OCI-LY7 (cell line): ENCODE results near the gene S100A7. TPM values are rescaled to one million over a fixed set of nuclear protein-coding genes. Genes with fewer than 3 reads are reported as not detected.
"Not testable (repeated sequence)": the region's sequence is repeated elsewhere in the genome, so short reads cannot be mapped to it uniquely, and the experiment has no call there.

Experiments used
- BruUV-seq: library from RNA; stranded (reverse); fragments of 400-500 nt; replicated peaks from 2 replicates; lab custom pipeline; 2021; lab: Mats Ljungman, UMichigan
- CTCF ChIA-PET: fragments of 300-600 bp; sonication (Branson Sonifier 250); formaldehyde crosslinking; loops from one replicate; lab custom pipeline; 2022; ENCODE audit warnings: antibody characterized with exemption; ENCODE audit not compliant: unreplicated experiment; lab: Charles Lee
- POLR2A ChIA-PET: fragments of 300-600 bp; sonication (Branson Sonifier 250); formaldehyde crosslinking; loops from one replicate; lab custom pipeline; 2022; ENCODE audit warnings: antibody characterized with exemption; lab: Charles Lee
- DNase-seq: peaks from one replicate; pipeline ENCODE4 v3.0.0-alpha.2; 2015; ENCODE audit warnings: low spot score
- H2AFZ ChIP-seq: fragments of 200-600 bp; sonication (generic), shearing (Covaris generic); 2 replicates; pipeline ENCODE4 v1.6.1; 2014; ENCODE audit warnings: mild to moderate bottlenecking, antibody characterized with exemption, low read length, moderate library complexity
- H3K27ac ChIP-seq: fragments of 200-600 bp; sonication (generic); 2 replicates; pipeline ENCODE4 v1.5.1; 2014; ENCODE audit warnings: mixed run types, low read depth, mild to moderate bottlenecking, moderate library complexity, low read length, inconsistent platforms; ENCODE audit not compliant: poor library complexity, severe bottlenecking
- H3K36me3 ChIP-seq: fragments of 200-600 bp; sonication (generic); 2 replicates; pipeline ENCODE4 v1.6.1; 2014; ENCODE audit warnings: mild to moderate bottlenecking, antibody characterized with exemption, low read length, moderate library complexity, mixed read lengths; ENCODE audit not compliant: insufficient read depth
- H3K4me1 ChIP-seq: fragments of 200-600 bp; sonication (generic); 2 replicates; pipeline ENCODE4 v1.5.1; 2014; ENCODE audit warnings: mild to moderate bottlenecking, low read length; ENCODE audit not compliant: insufficient read depth, poor library complexity, severe bottlenecking
- H3K4me2 ChIP-seq: fragments of 200-600 bp; sonication (generic); 2 replicates; pipeline ENCODE4 v1.6.1; 2014; ENCODE audit warnings: mild to moderate bottlenecking, low read length
- H3K4me3 ChIP-seq: fragments of 200-600 bp; sonication (generic); 2 replicates; pipeline ENCODE4 v1.5.1; 2014; ENCODE audit warnings: mild to moderate bottlenecking, low read depth, low read length; ENCODE audit not compliant: poor library complexity, severe bottlenecking
- H3K79me2 ChIP-seq: fragments of 200-600 bp; sonication (generic); 2 replicates; pipeline ENCODE4 v1.6.1; 2016; ENCODE audit warnings: low read depth, mild to moderate bottlenecking, low read length, moderate library complexity, mixed read lengths; ENCODE audit not compliant: insufficient read depth
- H3K9me2 ChIP-seq: fragments of 200-600 bp; sonication (generic); 2 replicates; pipeline ENCODE4 v1.6.1; 2016; ENCODE audit warnings: mild to moderate bottlenecking, low read length, mixed read lengths; ENCODE audit not compliant: insufficient read depth
- H3K9me3 ChIP-seq: fragments of 200-600 bp; sonication (generic); 2 replicates; pipeline ENCODE4 v1.6.1; 2014; ENCODE audit warnings: mild to moderate bottlenecking, mixed run types, low read length, mixed read lengths
- H4K20me1 ChIP-seq: fragments of 200-600 bp; sonication (generic); 2 replicates; pipeline ENCODE4 v1.6.1; 2014; ENCODE audit warnings: mild to moderate bottlenecking, antibody characterized with exemption, low read length, moderate library complexity, mixed read lengths; ENCODE audit not compliant: insufficient read depth
- CTCF ChIP-seq: fragments of 200-600 bp; sonication (generic); conservative IDR thresholded peaks from 2 replicates; pipeline ENCODE4 v1.5.1; 2014; ENCODE audit warnings: mild to moderate bottlenecking, antibody characterized with exemption, low read length, moderate library complexity, mixed read lengths
- EZH2phosphoT487 ChIP-seq: fragments of 200-600 bp; sonication (generic); IDR thresholded peaks from 2 replicates; pipeline ENCODE4 v1.6.1; 2018; ENCODE audit warnings: low read depth, borderline replicate concordance, mild to moderate bottlenecking, mixed run types, antibody characterized with exemption, low read length, moderate library complexity, mixed read lengths
- intact Hi-C: fragments of 100-400 bp; cut with micrococcal nuclease; formaldehyde crosslinking; loops from one replicate; pipeline ENCODE4 v1.10.0; 2022; ENCODE audit not compliant: unreplicated experiment
- total RNA-seq, 2 experiments: library from RNA; depleted of rRNA in 1 of 2; stranded (reverse); fragments of >200 nt in 1 of 2; shearing (Covaris generic) in 1 of 2; gene quantifications; 2 replicates each; pipeline ENCODE4 v1.2.3, GENCODE V29; 2014 to 2022

Gene S100A7
- total RNA-seq, 2 experiments from 2014 or later: not detected

GRCh38 chr1:153465811-153466636, 5.6 kb upstream of the S100A7 start:
- TF ChIP-seq CTCF (peak; percentile 91), EZH2phosphoT487 (no peak)
- DNase-seq: peak; percentile 48
- Histone ChIP-seq H3K4me3 (no peak overlapping the region), H3K36me3 (no peaks in the 10 kb centered on the region), H3K9me3 (no peaks in the 10 kb centered on the region), H3K79me2 (no peaks in the 10 kb centered on the region), H3K4me1 (no peaks in the 10 kb centered on the region), H3K9me2 (no peaks in the 10 kb centered on the region), H3K27ac (no peak overlapping the region), H2AFZ (no peak overlapping the region), H4K20me1 (no peaks in the 10 kb centered on the region), H3K4me2 (no peak overlapping the region)
- ChIA-PET POLR2A (no interaction called here), CTCF (no interaction called here)
- intact Hi-C loops: no loop called here
- no TSS peak for BruUV-seq

GRCh38 chr1:153462741-153463140, 2.3 kb upstream of the S100A7 start:
- intact Hi-C loops, H3K9me3 ChIP-seq, CTCF ChIA-PET, POLR2A ChIA-PET, H3K27ac ChIP-seq, DNase-seq, H4K20me1 ChIP-seq, H3K4me1 ChIP-seq, H3K4me2 ChIP-seq, H3K79me2 ChIP-seq, BruUV-seq, H3K9me2 ChIP-seq, H3K36me3 ChIP-seq, H2AFZ ChIP-seq, H3K4me3 ChIP-seq: not testable (repeated sequence)

GRCh38 chr1:153459655-153460054, 796 bp downstream of the S100A7 start:
- no peak overlapping the region for H3K4me2 ChIP-seq
- no peak overlapping the region for H3K27ac ChIP-seq
- H3K4me1 ChIP-seq: no peaks in the 10 kb centered on the region
- no peaks in the 10 kb centered on the region for H3K79me2 ChIP-seq
- H3K9me2 ChIP-seq: no peaks in the 10 kb centered on the region
- POLR2A ChIA-PET: no interaction called here
- H3K9me3 ChIP-seq: no peaks in the 10 kb centered on the region
- TF ChIP-seq EZH2phosphoT487: no peak
- TF ChIP-seq CTCF: no peak
- H4K20me1 ChIP-seq: no peaks in the 10 kb centered on the region
- no peak overlapping the region for H3K4me3 ChIP-seq
- no peak for DNase-seq
- intact Hi-C loops: no loop called here
- CTCF ChIA-PET: no interaction called here
- no peaks in the 10 kb centered on the region for H3K36me3 ChIP-seq
- BruUV-seq: no TSS peak
- H2AFZ ChIP-seq: no peak overlapping the region
